Endothelial cell of umbilical vein (primary cell): ENCODE results near the gene FHIT. TPM values are rescaled to one million over a fixed set of nuclear protein-coding genes. Genes with fewer than 3 reads are reported as not detected.

Experiments
- BruUV-seq: library from RNA; stranded (reverse); fragments of 400-500 nt; replicated peaks from 2 replicates; lab custom pipeline; 2021; lab: Mats Ljungman, UMichigan
- CTCF ChIA-PET: fragments of 300-600, 350-600 bp; sonication (Branson Sonifier 250); formaldehyde crosslinking; loops from one replicate; lab custom pipeline; 2021; ENCODE audit warnings: antibody characterized with exemption, inconsistent platforms; lab: Charles Lee
- POLR2A ChIA-PET: fragments of 300-600, 350-600 bp; sonication (Branson Sonifier 250); formaldehyde crosslinking; loops from one replicate; lab custom pipeline; 2021; ENCODE audit warnings: antibody characterized with exemption, inconsistent platforms; lab: Charles Lee
- DNase-seq: peaks from one replicate; pipeline ENCODE4 v3.0.0-alpha.2; 2011; ENCODE audit warnings: low read depth, low spot score
- FAIRE-seq: peaks from 2 replicates; lab custom pipeline; 2011; peaks lifted over from hg19 to GRCh38; lab: Jason Lieb, UNC
- H2AFZ ChIP-seq: 2 replicates; pipeline ENCODE4 v1.6.0; 2012; ENCODE audit warnings: low read depth, low read length, control low read depth, inconsistent platforms
- H3K27ac ChIP-seq: 2 replicates; pipeline ENCODE4 v1.5.1; 2011; ENCODE audit warnings: low read depth, mild to moderate bottlenecking, control low read depth, low read length, moderate library complexity; ENCODE audit not compliant: insufficient read depth
- H3K27me3 ChIP-seq, 2 experiments: 2 replicates each; pipeline versions ENCODE4 v1.6.0 to v1.6.1; 2011; ENCODE audit warnings: low read length in 2 of 2, mixed read lengths in 1 of 2; ENCODE audit not compliant: control insufficient read depth in 2 of 2, insufficient read depth in 2 of 2
- H3K36me3 ChIP-seq, 2 experiments: 2 replicates in 1 of 2; 3 replicates in 1 of 2; pipeline ENCODE4 v1.5.1; 2011; ENCODE audit warnings: low read length in 2 of 2, mild to moderate bottlenecking in 1 of 2, moderate library complexity in 1 of 2; ENCODE audit not compliant: control insufficient read depth in 2 of 2, insufficient read depth in 2 of 2; ENCODE audit errors: extremely low read depth in 1 of 2
- H3K4me1 ChIP-seq: 3 replicates; pipeline ENCODE4 v1.5.1; 2011; ENCODE audit warnings: mild to moderate bottlenecking, low read length; ENCODE audit not compliant: control insufficient read depth, insufficient read depth; ENCODE audit errors: extremely low read depth
- H3K4me2 ChIP-seq: 2 replicates; pipeline ENCODE4 v1.6.1; 2011; ENCODE audit warnings: low read length, control low read depth, mixed read lengths; ENCODE audit not compliant: insufficient read depth
- H3K4me3 ChIP-seq, 3 experiments: fragments of 200-600 bp in 1 of 3; sonication (generic), shearing (Covaris generic) in 1 of 3; replicated peaks in 1 of 3; 2 replicates each; pipeline ENCODE4 v1.5.1; 2011 to 2016; ENCODE audit warnings: control low read depth in 3 of 3, low read length in 3 of 3, mild to moderate bottlenecking in 2 of 3, inconsistent platforms in 1 of 3, low read depth in 1 of 3, moderate library complexity in 1 of 3; ENCODE audit not compliant: insufficient read depth in 1 of 3
- H3K79me2 ChIP-seq: 2 replicates; pipeline ENCODE4 v1.6.0; 2012; ENCODE audit warnings: low read length, inconsistent platforms; ENCODE audit not compliant: control insufficient read depth, insufficient read depth
- H3K9ac ChIP-seq: replicated peaks from 2 replicates; pipeline ENCODE3; 2011; ENCODE audit warnings: low read length, control low read depth; ENCODE audit not compliant: insufficient read depth; ENCODE audit errors: extremely low read depth
- H3K9me1 ChIP-seq: replicated peaks from 3 replicates; pipeline ENCODE4 v1.6.0; 2011; ENCODE audit warnings: mild to moderate bottlenecking, low read length; ENCODE audit not compliant: control insufficient read depth, insufficient read depth; ENCODE audit errors: extremely low read depth
- H3K9me3 ChIP-seq: replicated peaks from 2 replicates; pipeline ENCODE4 v1.5.1; 2012; ENCODE audit warnings: low read length, inconsistent platforms; ENCODE audit not compliant: control insufficient read depth, insufficient read depth
- H4K20me1 ChIP-seq: replicated peaks from 2 replicates; pipeline ENCODE3; 2011; ENCODE audit warnings: mild to moderate bottlenecking, low read length; ENCODE audit not compliant: control insufficient read depth, insufficient read depth; ENCODE audit errors: extremely low read depth
- CTCF ChIP-seq, 2 donors: IDR thresholded peaks; 1 replicate in 1 of 2; 2 replicates in 1 of 2; pipeline ENCODE4 v1.5.1; 2011; ENCODE audit warnings: low read length in 2 of 2, mild to moderate bottlenecking in 2 of 2, moderate library complexity in 2 of 2, control low read depth in 1 of 2, inconsistent platforms in 1 of 2, low read depth in 1 of 2; ENCODE audit not compliant: insufficient read depth in 1 of 2; ENCODE audit errors: extremely low read depth in 1 of 2
- EZH2 ChIP-seq: IDR thresholded peaks from 2 replicates; pipeline ENCODE4 v1.6.1; 2012; ENCODE audit warnings: borderline replicate concordance, low read depth, mild to moderate bottlenecking, moderate library complexity, low read length, inconsistent platforms; ENCODE audit not compliant: severe bottlenecking
- FOS ChIP-seq: IDR thresholded peaks from 2 replicates; pipeline ENCODE4 v1.6.1; 2011; ENCODE audit warnings: mild to moderate bottlenecking, low read length, moderate library complexity, borderline replicate concordance; ENCODE audit not compliant: insufficient read depth
- GATA2 ChIP-seq: IDR thresholded peaks from 2 replicates; pipeline ENCODE4 v1.7.0; 2011; ENCODE audit warnings: low read depth, mild to moderate bottlenecking, moderate library complexity, mixed read lengths, low read length; ENCODE audit not compliant: insufficient read length, insufficient read depth
- MAX ChIP-seq: IDR thresholded peaks from 2 replicates; pipeline ENCODE4 v1.6.1; 2011; ENCODE audit not compliant: insufficient read depth, insufficient read length
- MYC ChIP-seq: IDR thresholded peaks from one replicate; pipeline ENCODE4 v1.6.1; 2011; ENCODE audit warnings: mild to moderate bottlenecking, low read depth, low read length
- POLR2A ChIP-seq: IDR thresholded peaks from 2 replicates; pipeline ENCODE4 v1.6.1; 2012; ENCODE audit warnings: low read depth, mild to moderate bottlenecking, control low read depth, low read length
- dilution Hi-C: fragments of 300-500 bp; cut with MboI; formaldehyde crosslinking; loops from one replicate; pipeline ENCODE4 v1.15.0; 2019; ENCODE audit warnings: low sequenced_read_pairs; ENCODE audit not compliant: extremely low pct_ligation_motif_present
- intact Hi-C: fragments of 100-400 bp; cut with micrococcal nuclease; formaldehyde crosslinking; loops from one replicate; pipeline ENCODE4 v1.10.0; 2022
- polyA plus RNA-seq, 4 experiments: library from polyadenylated mRNA; depleted of rRNA in 3 of 4; stranded (reverse) in 3 of 4; unstranded in 1 of 4; fragments of >200 nt; gene quantifications; 2 replicates each; pipeline versions ENCODE4 v1.2.1 to v1.2.3, GENCODE V29; 2011 to 2012; ENCODE audit warnings: missing spikeins in 1 of 4
- total RNA-seq: library from RNA; stranded (reverse); gene quantifications from 2 replicates; pipeline ENCODE4 v1.2.3, GENCODE V29; 2021

FHIT gene
- total and polyA plus RNA-seq, 2 donors (not counting 3 experiments of a cell fraction or from before 2014, with no cell fraction given): 0.47 to 2.2 TPM

- intact Hi-C loops (no loop called here), dilution Hi-C loops (no loop called here)
- TF ChIP-seq EZH2 (no peak), FOS (no peak), CTCF (IDR thresholded peaks at IDR 0.05; ENCODE audit: extremely low read depth in 1 of 2, insufficient read depth in 1 of 2, low read depth in 1 of 2, low read length in 2 of 2) (no peak), MYC (no peak), POLR2A (no peak), GATA2 (no peak), MAX (no peak)
- H3K4me2 ChIP-seq: no peak overlapping the region
- no peak overlapping the region for H3K4me3 ChIP-seq
- BruUV-seq: no TSS peak
- POLR2A ChIA-PET: no interaction called here
- FAIRE-seq (no peak), DNase-seq (no peak)
- H3K4me1 ChIP-seq: no peaks in the 10 kb centered on the region
- no peaks in the 10 kb centered on the region for H3K9me1 ChIP-seq
- H2AFZ ChIP-seq: no peak overlapping the region
- no peaks in the 10 kb centered on the region for H3K36me3 ChIP-seq
- H3K27ac ChIP-seq: no peak overlapping the region
- CTCF ChIA-PET: no interaction called here
- no peak overlapping the region for H3K9ac ChIP-seq
- H3K27me3 ChIP-seq: no peaks in the 10 kb centered on the region
- H3K9me3 ChIP-seq: no peaks in the 10 kb centered on the region
- no peaks in the 10 kb centered on the region for H3K79me2 ChIP-seq
- H4K20me1 ChIP-seq: no peaks in the 10 kb centered on the region
Measured at GRCh38 chr3:59796456-59796855, 1454.8 kb downstream of the FHIT start.
